Neural cell (in vitro differentiated cells): ENCODE measurements around the gene GMPPB. TPM values are rescaled to one million over a fixed set of nuclear protein-coding genes. Genes with fewer than 3 reads are reported as not detected.

Experiments
- H2AFZ ChIP-seq: fragments of 200-600, 300-800 bp; sonication (generic), shearing (Covaris generic); 2 replicates; pipeline ENCODE4 v1.6.0; 2014; ENCODE audit warnings: low read depth, mild to moderate bottlenecking, antibody characterized with exemption, low read length, moderate library complexity
- H3F3A ChIP-seq: fragments of 200-600 bp; shearing (Covaris generic); 2 replicates; pipeline ENCODE4 v1.6.1; 2016; ENCODE audit warnings: mild to moderate bottlenecking, moderate library complexity, mixed read lengths, antibody characterized with exemption, low read length; ENCODE audit not compliant: insufficient read depth, poor library complexity, severe bottlenecking
- H3K27ac ChIP-seq: fragments of 200-600, 300-800 bp; sonication (generic), shearing (Covaris generic); 2 replicates; pipeline ENCODE4 v1.5.1; 2014; ENCODE audit warnings: mild to moderate bottlenecking, low read length, moderate library complexity
- H3K27me3 ChIP-seq: fragments of 300-800, 200-600 bp; sonication (generic), shearing (Covaris generic); 2 replicates; pipeline ENCODE4 v1.6.0; 2014; ENCODE audit warnings: mild to moderate bottlenecking, low read depth, low read length, moderate library complexity; ENCODE audit not compliant: insufficient read depth
- H3K36me3 ChIP-seq: fragments of 300-800, 200-600 bp; sonication (generic), shearing (Covaris generic); 2 replicates; pipeline ENCODE4 v1.5.1; 2014; ENCODE audit warnings: mild to moderate bottlenecking, antibody characterized with exemption, low read length, moderate library complexity; ENCODE audit not compliant: insufficient read depth
- H3K4me2 ChIP-seq: fragments of 300-800, 200-600 bp; sonication (generic), shearing (Covaris generic); 2 replicates; pipeline ENCODE4 v1.6.0; 2014; ENCODE audit warnings: mild to moderate bottlenecking, low read length
- H3K4me3 ChIP-seq: fragments of 300-800, 200-600 bp; sonication (generic), shearing (Covaris generic); 2 replicates; pipeline ENCODE4 v1.5.1; 2014; ENCODE audit warnings: mild to moderate bottlenecking, low read length, moderate library complexity
- H3K79me2 ChIP-seq: fragments of 200-600 bp; shearing (Covaris generic); replicated peaks from 2 replicates; pipeline ENCODE4 v1.6.0; 2014; ENCODE audit warnings: mild to moderate bottlenecking, low read length, moderate library complexity; ENCODE audit not compliant: insufficient read depth
- H3K9ac ChIP-seq: fragments of 300-800, 200-600 bp; sonication (generic), shearing (Covaris generic); 2 replicates; pipeline ENCODE4 v1.6.1; 2016; ENCODE audit warnings: mild to moderate bottlenecking, low read length, mixed read lengths
- H3K9me2 ChIP-seq: fragments of 200-600 bp; shearing (Covaris generic); 2 replicates; pipeline ENCODE4 v1.6.1; 2016; ENCODE audit warnings: mild to moderate bottlenecking, low read length, mixed read lengths; ENCODE audit not compliant: insufficient read depth
- H3K9me3 ChIP-seq: fragments of 200-600, 300-800 bp; sonication (generic), shearing (Covaris generic); 2 replicates; pipeline ENCODE4 v1.6.1; 2016; ENCODE audit warnings: mild to moderate bottlenecking, mixed run types, low read length, moderate library complexity, mixed read lengths
- H4K20me1 ChIP-seq: fragments of 200-600 bp; shearing (Covaris generic); 2 replicates; pipeline ENCODE4 v1.6.1; 2016; ENCODE audit warnings: mild to moderate bottlenecking, mixed run types; ENCODE audit not compliant: insufficient read depth
- EP300 ChIP-seq: fragments of 450-650 bp; conservative IDR thresholded peaks from 2 replicates; pipeline ENCODE4 v1.6.1; 2014; ENCODE audit warnings: antibody characterized with exemption, mild to moderate bottlenecking, moderate library complexity; ENCODE audit not compliant: poor library complexity, severe bottlenecking
- EZH2 ChIP-seq: fragments of 200-600, 300-800 bp; shearing (Covaris generic), sonication (generic); IDR thresholded peaks from 2 replicates; pipeline ENCODE4 v1.6.1; 2014; ENCODE audit warnings: antibody characterized with exemption, low read length, borderline replicate concordance, mild to moderate bottlenecking; ENCODE audit not compliant: insufficient read depth, poor library complexity, severe bottlenecking
- MXI1 ChIP-seq: fragments of 450-650 bp; conservative IDR thresholded peaks from 2 replicates; pipeline ENCODE4 v1.6.1; 2014; ENCODE audit warnings: antibody characterized with exemption, mild to moderate bottlenecking; ENCODE audit not compliant: poor library complexity, severe bottlenecking
- POLR2AphosphoS5 ChIP-seq: IDR thresholded peaks from 2 replicates; pipeline ENCODE4 v1.6.1; 2012
- RAD21 ChIP-seq: fragments of 450-650 bp; conservative IDR thresholded peaks from 2 replicates; pipeline ENCODE4 v1.6.1; 2014; ENCODE audit warnings: antibody characterized with exemption, mild to moderate bottlenecking, moderate library complexity
- REST ChIP-seq: IDR thresholded peaks from 2 replicates; pipeline ENCODE4 v1.6.1; 2012; ENCODE audit warnings: borderline replicate concordance
- SMC3 ChIP-seq: fragments of 450-650 bp; conservative IDR thresholded peaks from 2 replicates; pipeline ENCODE4 v1.6.1; 2014; ENCODE audit warnings: antibody characterized with exemption, mild to moderate bottlenecking, moderate library complexity; ENCODE audit not compliant: poor library complexity
- TAF1 ChIP-seq: IDR thresholded peaks from 2 replicates; pipeline ENCODE4 v1.6.1; 2012; ENCODE audit warnings: low read depth
- polyA plus RNA-seq: library from polyadenylated mRNA; depleted of rRNA; stranded (reverse); fragments of >200 nt; gene quantifications from 2 replicates; pipeline ENCODE4 v1.2.3, GENCODE V29; 2014
- TF ChIP-seq, protein P1 (sequence below): fragments of 450-650 bp; IDR thresholded peaks from 2 replicates; pipeline ENCODE4 v1.5.1; 2014; ENCODE audit warnings: antibody characterized with exemption, mild to moderate bottlenecking, moderate library complexity; ENCODE audit not compliant: poor library complexity, severe bottlenecking

The GMPPB gene
- polyA plus RNA-seq, 1 donor from 2014 or later = 20.8 TPM

DNA sequence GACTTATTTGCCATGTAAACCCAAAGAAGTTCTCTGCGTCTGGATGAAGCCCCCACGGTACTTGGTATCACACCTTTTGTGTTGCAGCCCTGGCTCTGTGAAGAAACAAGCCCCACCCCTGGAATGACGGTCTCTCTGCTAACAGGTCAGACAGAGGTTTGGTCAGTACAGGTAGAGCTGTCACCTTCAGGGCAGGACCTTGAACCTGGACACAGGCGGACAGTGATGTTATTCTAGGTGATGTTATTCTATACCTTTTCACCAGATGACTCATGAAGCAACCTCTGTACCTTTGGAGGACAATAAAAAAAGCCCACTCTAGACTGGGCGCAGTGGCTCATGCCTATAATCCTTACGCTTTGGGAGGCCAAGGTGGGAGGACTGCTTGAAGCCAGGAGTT lies 11.0 kb upstream of the GMPPB start:
- Histone ChIP-seq H3K4me2 (no peak overlapping the region), H3F3A (no peaks in the 10 kb centered on the region), H3K36me3 (no peaks in the 10 kb centered on the region), H4K20me1 (no peaks in the 10 kb centered on the region), H3K9me3 (no peaks in the 10 kb centered on the region), H2AFZ (no peak overlapping the region), H3K4me3 (no peak overlapping the region), H3K9ac (no peak overlapping the region), H3K79me2 (peaks cover 2% of the 10 kb centered on the region), H3K27ac (no peak overlapping the region), H3K9me2 (no peaks in the 10 kb centered on the region), H3K27me3 (no peaks in the 10 kb centered on the region)
- TF ChIP-seq EP300 (no peak), RAD21 (no peak), TAF1 (no peak), SMC3 (no peak), REST (no peak), MXI1 (no peak), POLR2AphosphoS5 (no peak), EZH2 (no peak)
- TF ChIP-seq, protein P1, sequence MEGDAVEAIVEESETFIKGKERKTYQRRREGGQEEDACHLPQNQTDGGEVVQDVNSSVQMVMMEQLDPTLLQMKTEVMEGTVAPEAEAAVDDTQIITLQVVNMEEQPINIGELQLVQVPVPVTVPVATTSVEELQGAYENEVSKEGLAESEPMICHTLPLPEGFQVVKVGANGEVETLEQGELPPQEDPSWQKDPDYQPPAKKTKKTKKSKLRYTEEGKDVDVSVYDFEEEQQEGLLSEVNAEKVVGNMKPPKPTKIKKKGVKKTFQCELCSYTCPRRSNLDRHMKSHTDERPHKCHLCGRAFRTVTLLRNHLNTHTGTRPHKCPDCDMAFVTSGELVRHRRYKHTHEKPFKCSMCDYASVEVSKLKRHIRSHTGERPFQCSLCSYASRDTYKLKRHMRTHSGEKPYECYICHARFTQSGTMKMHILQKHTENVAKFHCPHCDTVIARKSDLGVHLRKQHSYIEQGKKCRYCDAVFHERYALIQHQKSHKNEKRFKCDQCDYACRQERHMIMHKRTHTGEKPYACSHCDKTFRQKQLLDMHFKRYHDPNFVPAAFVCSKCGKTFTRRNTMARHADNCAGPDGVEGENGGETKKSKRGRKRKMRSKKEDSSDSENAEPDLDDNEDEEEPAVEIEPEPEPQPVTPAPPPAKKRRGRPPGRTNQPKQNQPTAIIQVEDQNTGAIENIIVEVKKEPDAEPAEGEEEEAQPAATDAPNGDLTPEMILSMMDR = no peak

GRCh38 chr3:49733551-49733950 lies 9.8 kb upstream of the GMPPB start:
- no peaks in the 10 kb centered on the region for H3K36me3 ChIP-seq
- H3F3A ChIP-seq = no peaks in the 10 kb centered on the region
- no peaks in the 10 kb centered on the region for H3K9me3 ChIP-seq
- H3K9me2 ChIP-seq = no peaks in the 10 kb centered on the region
- TF ChIP-seq TAF1 = no peak
- TF ChIP-seq EZH2 = no peak
- TF ChIP-seq, protein P1 = no peak
- no peak for TF ChIP-seq SMC3
- TF ChIP-seq MXI1 = no peak
- no peak for TF ChIP-seq POLR2AphosphoS5
- TF ChIP-seq REST = no peak
- H2AFZ ChIP-seq = no peak overlapping the region
- H3K27ac ChIP-seq = no peak overlapping the region
- H3K79me2 ChIP-seq = no peaks in the 10 kb centered on the region
- H4K20me1 ChIP-seq = no peaks in the 10 kb centered on the region
- H3K4me2 ChIP-seq = no peak overlapping the region
- no peak overlapping the region for H3K9ac ChIP-seq
- no peaks in the 10 kb centered on the region for H3K27me3 ChIP-seq
- H3K4me3 ChIP-seq = no peak overlapping the region
